GM11168 (cell line): ENCODE results near the gene PRUNE1.

Experiments used
- in situ Hi-C: fragments of 300-500 bp; cut with MboI; formaldehyde crosslinking; loops from one replicate; pipeline ENCODE4 v1.12.0; 2022; ENCODE audit warnings: low sequenced_read_pairs; ENCODE audit not compliant: unreplicated experiment

PRUNE1 gene

GRCh38 chr1:151008244-151009205 lies at the start of gene PRUNE1:
Gene PRUNE1 (plus strand): TSS chr1:151008449. CDS start chr1:151008633, 184 bp downstream.
- in situ Hi-C loops, result no loop called here

GRCh38 chr1:150960646-150961045 lies 47.6 kb upstream of the PRUNE1 start:
- in situ Hi-C loops, result no loop called here

- in situ Hi-C loops, result no loop called here
Observed at GRCh38 chr1:150961756-150962155, 46.5 kb upstream of the PRUNE1 start.

- in situ Hi-C loops, result no loop called here
Observed at GRCh38 chr1:150963321-150964163, 44.7 kb upstream of the PRUNE1 start.

- in situ Hi-C loops, result no loop called here
Observed at GRCh38 chr1:150964164-150964489, 44.1 kb upstream of the PRUNE1 start.

GRCh38 chr1:150965605-150966004 lies 42.6 kb upstream of the PRUNE1 start:
- in situ Hi-C loops, result no loop called here

- in situ Hi-C loops, result no loop called here
Observed at GRCh38 chr1:150966011-150966410, 42.2 kb upstream of the PRUNE1 start.

GRCh38 chr1:150967936-150968335 lies 40.3 kb upstream of the PRUNE1 start:
- in situ Hi-C loops, result no loop called here

- in situ Hi-C loops, result no loop called here
Observed at GRCh38 chr1:150968491-150968890, 39.8 kb upstream of the PRUNE1 start.

GRCh38 chr1:150969626-150970025 lies 38.6 kb upstream of the PRUNE1 start:
- in situ Hi-C loops, result no loop called here

GRCh38 chr1:150970808-150971582 lies 37.3 kb upstream of the PRUNE1 start:
- in situ Hi-C loops, result no loop called here

GRCh38 chr1:150971583-150972416 lies 36.4 kb upstream of the PRUNE1 start:
- in situ Hi-C loops, result no loop called here

GRCh38 chr1:150972417-150972940 lies 35.8 kb upstream of the PRUNE1 start:
- in situ Hi-C loops, result no loop called here

GRCh38 chr1:150973258-150973835 lies 34.9 kb upstream of the PRUNE1 start:
- in situ Hi-C loops, result no loop called here

GRCh38 chr1:150973836-150974579 lies 34.2 kb upstream of the PRUNE1 start:
- in situ Hi-C loops, result no loop called here

GRCh38 chr1:150974580-150975478 lies 33.4 kb upstream of the PRUNE1 start, which contains the start of gene CERS2:
Gene CERS2 (minus strand): TSS chr1:150974835. CDS start chr1:150969090, 5,745 bp downstream.
- in situ Hi-C loops, result no loop called here

- in situ Hi-C loops, result no loop called here
Observed at GRCh38 chr1:150976401-150976821, 31.8 kb upstream of the PRUNE1 start.
